Left lobe of liver (tissue), 1 donor: ENCODE measurements around the gene KCNJ9. TPM values are rescaled to one million over a fixed set of nuclear protein-coding genes. Genes with fewer than 3 reads are reported as not detected.

Experiments used
- total RNA-seq: library from RNA; stranded (reverse); gene quantifications from one replicate; pipeline ENCODE4 v1.2.1, GENCODE V29; 2021
- donor health status: DM: no; HTN: yes; CAD: no.

Gene KCNJ9
- total RNA-seq, 1 donor from 2014 or later, result not detected

Other genes with a start within 250 kb of the KCNJ9 start
- not detected for gene VSIG8, start 218.9 kb upstream of the KCNJ9 start, total RNA-seq
- not detected for gene CFAP45, start 181.4 kb upstream of the KCNJ9 start, total RNA-seq
- gene TAGLN2, start 156.0 kb upstream of the KCNJ9 start, total RNA-seq, result 68.3 TPM
- gene IGSF9, start 135.9 kb upstream of the KCNJ9 start, total RNA-seq, result 17.0 TPM
- gene SLAMF9, start 127.3 kb upstream of the KCNJ9 start, total RNA-seq, result 0.83 TPM
- gene PIGM, start 49.5 kb upstream of the KCNJ9 start, total RNA-seq, result 3.4 TPM
- 0.28 TPM for gene KCNJ10, start 11.4 kb upstream of the KCNJ9 start, total RNA-seq
- 54.5 TPM for gene IGSF8, start 17.1 kb downstream of the KCNJ9 start, total RNA-seq
- 0.45 TPM for gene ATP1A2, start 34.2 kb downstream of the KCNJ9 start, total RNA-seq
- gene ATP1A4, start 70.1 kb downstream of the KCNJ9 start, total RNA-seq, result not detected
- gene CASQ1, start 109.0 kb downstream of the KCNJ9 start, total RNA-seq, result not detected
- 11.3 TPM for gene PEA15, start 123.8 kb downstream of the KCNJ9 start, total RNA-seq
- 127 TPM for gene DCAF8, start 181.0 kb downstream of the KCNJ9 start, total RNA-seq
- gene PEX19, start 203.6 kb downstream of the KCNJ9 start, total RNA-seq, result 82.5 TPM